ENCODE data around the gene JUN. TPM values are rescaled to one million over a fixed set of nuclear protein-coding genes. Genes with fewer than 3 reads are reported as not detected.

JUN gene
- total and polyA plus RNA-seq, 2 of the 13 experiments (the other 11 are each of a cell fraction or from before 2014, with no cell fraction given) = 18.2 to 22.3 TPM

DNA sequence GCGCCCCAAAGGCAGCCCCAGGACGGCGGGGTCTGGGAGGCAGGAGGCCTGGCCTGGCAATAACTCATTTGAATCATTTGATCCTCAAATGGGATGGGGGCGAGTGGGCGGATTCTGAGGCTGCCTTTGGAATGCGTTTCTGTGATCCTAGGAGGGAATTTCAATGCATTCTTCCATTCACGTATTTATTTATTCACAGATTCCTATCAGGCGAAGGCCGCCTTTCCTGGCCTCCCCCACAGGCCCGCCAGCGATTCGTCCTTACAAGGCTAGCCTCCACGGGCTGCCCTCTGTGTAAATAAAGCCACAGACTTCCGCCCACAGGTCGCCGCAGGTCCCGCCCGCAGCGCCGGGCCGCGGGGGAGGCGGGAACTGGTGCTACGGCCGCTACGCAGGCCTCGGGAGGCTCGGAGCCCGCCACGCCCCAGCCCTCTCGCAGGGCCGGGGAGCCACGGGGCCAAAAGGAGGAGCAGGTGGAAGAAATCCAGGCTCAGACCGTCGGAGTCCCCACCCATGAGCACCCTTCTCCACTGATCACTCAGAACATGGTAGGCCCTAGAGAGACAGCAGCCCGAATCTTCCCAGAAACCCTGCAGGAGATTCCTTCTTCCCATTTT is 31.3 kb upstream of the JUN start (continued):
- TF ChIP-seq, protein P1, sequence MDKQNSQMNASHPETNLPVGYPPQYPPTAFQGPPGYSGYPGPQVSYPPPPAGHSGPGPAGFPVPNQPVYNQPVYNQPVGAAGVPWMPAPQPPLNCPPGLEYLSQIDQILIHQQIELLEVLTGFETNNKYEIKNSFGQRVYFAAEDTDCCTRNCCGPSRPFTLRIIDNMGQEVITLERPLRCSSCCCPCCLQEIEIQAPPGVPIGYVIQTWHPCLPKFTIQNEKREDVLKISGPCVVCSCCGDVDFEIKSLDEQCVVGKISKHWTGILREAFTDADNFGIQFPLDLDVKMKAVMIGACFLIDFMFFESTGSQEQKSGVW (CRISPR knock-in tag; IDR thresholded peaks at IDR 0.05; ENCODE audit: borderline replicate concordance) = no peak
- TF ChIP-seq ZNF616 (CRISPR knock-in tag; IDR thresholded peaks at IDR 0.05; ENCODE audit: low read depth) (no peak), ZIK1 (CRISPR knock-in tag; IDR thresholded peaks at IDR 0.05; ENCODE audit: borderline replicate concordance, low read depth) (no peak), SNAPC2 (CRISPR knock-in tag; IDR thresholded peaks at IDR 0.05) (no peak), ZNF180 (CRISPR knock-in tag; IDR thresholded peaks at IDR 0.05; ENCODE audit: borderline replicate concordance, low read depth) (no peak), ZNF737 (CRISPR knock-in tag; IDR thresholded peaks at IDR 0.05; ENCODE audit: borderline replicate concordance) (no peak), BCL6 (CRISPR knock-in tag; IDR thresholded peaks at IDR 0.05) (0 out of 2 replicates have a peak, but pooled peaks have one; percentile 9), ETV5 (CRISPR knock-in tag; IDR thresholded peaks at IDR 0.05; ENCODE audit: borderline replicate concordance) (peak; percentile 71), RARA (CRISPR knock-in tag; IDR thresholded peaks at IDR 0.05) (peak; percentile 67), PRPF4 (IDR thresholded peaks at IDR 0.05; ENCODE audit: low read depth, low read length, poor library complexity, severe bottlenecking) (no peak), ZNF382 (CRISPR knock-in tag; IDR thresholded peaks at IDR 0.05; ENCODE audit: borderline replicate concordance) (no peak), SNRNP70 (IDR thresholded peaks at IDR 0.05; ENCODE audit: low read depth, low read length) (no peak)
- TF ChIP-seq, protein P2, sequence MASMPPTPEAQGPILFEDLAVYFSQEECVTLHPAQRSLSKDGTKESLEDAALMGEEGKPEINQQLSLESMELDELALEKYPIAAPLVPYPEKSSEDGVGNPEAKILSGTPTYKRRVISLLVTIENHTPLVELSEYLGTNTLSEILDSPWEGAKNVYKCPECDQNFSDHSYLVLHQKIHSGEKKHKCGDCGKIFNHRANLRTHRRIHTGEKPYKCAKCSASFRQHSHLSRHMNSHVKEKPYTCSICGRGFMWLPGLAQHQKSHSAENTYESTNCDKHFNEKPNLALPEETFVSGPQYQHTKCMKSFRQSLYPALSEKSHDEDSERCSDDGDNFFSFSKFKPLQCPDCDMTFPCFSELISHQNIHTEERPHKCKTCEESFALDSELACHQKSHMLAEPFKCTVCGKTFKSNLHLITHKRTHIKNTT (CRISPR knock-in tag; IDR thresholded peaks at IDR 0.05) = no peak
- TF ChIP-seq, protein P3, sequence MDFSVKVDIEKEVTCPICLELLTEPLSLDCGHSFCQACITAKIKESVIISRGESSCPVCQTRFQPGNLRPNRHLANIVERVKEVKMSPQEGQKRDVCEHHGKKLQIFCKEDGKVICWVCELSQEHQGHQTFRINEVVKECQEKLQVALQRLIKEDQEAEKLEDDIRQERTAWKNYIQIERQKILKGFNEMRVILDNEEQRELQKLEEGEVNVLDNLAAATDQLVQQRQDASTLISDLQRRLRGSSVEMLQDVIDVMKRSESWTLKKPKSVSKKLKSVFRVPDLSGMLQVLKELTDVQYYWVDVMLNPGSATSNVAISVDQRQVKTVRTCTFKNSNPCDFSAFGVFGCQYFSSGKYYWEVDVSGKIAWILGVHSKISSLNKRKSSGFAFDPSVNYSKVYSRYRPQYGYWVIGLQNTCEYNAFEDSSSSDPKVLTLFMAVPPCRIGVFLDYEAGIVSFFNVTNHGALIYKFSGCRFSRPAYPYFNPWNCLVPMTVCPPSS (IDR thresholded peaks at IDR 0.05) = no peak
- TF ChIP-seq, protein P4, sequence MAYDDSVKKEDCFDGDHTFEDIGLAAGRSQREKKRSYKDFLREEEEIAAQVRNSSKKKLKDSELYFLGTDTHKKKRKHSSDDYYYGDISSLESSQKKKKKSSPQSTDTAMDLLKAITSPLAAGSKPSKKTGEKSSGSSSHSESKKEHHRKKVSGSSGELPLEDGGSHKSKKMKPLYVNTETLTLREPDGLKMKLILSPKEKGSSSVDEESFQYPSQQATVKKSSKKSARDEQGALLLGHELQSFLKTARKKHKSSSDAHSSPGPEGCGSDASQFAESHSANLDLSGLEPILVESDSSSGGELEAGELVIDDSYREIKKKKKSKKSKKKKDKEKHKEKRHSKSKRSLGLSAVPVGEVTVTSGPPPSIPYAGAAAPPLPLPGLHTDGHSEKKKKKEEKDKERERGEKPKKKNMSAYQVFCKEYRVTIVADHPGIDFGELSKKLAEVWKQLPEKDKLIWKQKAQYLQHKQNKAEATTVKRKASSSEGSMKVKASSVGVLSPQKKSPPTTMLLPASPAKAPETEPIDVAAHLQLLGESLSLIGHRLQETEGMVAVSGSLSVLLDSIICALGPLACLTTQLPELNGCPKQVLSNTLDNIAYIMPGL (CRISPR knock-in tag; IDR thresholded peaks at IDR 0.05; ENCODE audit: borderline replicate concordance in 1 of 2, low read depth in 1 of 2) = no peak
- TF ChIP-seq, protein P5, sequence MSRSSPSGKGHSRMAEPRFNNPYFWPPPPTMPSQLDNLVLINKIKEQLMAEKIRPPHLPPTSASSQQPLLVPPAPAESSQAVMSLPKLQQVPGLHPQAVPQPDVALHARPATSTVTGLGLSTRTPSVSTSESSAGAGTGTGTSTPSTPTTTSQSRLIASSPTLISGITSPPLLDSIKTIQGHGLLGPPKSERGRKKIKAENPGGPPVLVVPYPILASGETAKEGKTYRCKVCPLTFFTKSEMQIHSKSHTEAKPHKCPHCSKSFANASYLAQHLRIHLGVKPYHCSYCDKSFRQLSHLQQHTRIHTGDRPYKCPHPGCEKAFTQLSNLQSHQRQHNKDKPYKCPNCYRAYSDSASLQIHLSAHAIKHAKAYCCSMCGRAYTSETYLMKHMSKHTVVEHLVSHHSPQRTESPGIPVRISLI (CRISPR knock-in tag; IDR thresholded peaks at IDR 0.05; ENCODE audit: borderline replicate concordance) = no peak
- TF ChIP-seq, protein P6, sequence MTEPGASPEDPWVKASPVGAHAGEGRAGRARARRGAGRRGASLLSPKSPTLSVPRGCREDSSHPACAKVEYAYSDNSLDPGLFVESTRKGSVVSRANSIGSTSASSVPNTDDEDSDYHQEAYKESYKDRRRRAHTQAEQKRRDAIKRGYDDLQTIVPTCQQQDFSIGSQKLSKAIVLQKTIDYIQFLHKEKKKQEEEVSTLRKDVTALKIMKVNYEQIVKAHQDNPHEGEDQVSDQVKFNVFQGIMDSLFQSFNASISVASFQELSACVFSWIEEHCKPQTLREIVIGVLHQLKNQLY (CRISPR knock-in tag; IDR thresholded peaks at IDR 0.05) = no peak
- TF ChIP-seq, protein P7, sequence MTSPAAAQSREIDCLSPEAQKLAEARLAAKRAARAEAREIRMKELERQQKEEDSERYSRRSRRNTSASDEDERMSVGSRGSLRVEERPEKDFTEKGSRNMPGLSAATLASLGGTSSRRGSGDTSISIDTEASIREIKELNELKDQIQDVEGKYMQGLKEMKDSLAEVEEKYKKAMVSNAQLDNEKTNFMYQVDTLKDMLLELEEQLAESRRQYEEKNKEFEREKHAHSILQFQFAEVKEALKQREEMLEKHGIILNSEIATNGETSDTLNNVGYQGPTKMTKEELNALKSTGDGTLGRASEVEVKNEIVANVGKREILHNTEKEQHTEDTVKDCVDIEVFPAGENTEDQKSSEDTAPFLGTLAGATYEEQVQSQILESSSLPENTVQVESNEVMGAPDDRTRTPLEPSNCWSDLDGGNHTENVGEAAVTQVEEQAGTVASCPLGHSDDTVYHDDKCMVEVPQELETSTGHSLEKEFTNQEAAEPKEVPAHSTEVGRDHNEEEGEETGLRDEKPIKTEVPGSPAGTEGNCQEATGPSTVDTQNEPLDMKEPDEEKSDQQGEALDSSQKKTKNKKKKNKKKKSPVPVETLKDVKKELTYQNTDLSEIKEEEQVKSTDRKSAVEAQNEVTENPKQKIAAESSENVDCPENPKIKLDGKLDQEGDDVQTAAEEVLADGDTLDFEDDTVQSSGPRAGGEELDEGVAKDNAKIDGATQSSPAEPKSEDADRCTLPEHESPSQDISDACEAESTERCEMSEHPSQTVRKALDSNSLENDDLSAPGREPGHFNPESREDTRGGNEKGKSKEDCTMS (CRISPR knock-in tag; conservative IDR thresholded peaks at IDR 0.05) = no peak

Data from HepG2 (cell line).